ENCODE measurements around the gene SAG.

DNA sequence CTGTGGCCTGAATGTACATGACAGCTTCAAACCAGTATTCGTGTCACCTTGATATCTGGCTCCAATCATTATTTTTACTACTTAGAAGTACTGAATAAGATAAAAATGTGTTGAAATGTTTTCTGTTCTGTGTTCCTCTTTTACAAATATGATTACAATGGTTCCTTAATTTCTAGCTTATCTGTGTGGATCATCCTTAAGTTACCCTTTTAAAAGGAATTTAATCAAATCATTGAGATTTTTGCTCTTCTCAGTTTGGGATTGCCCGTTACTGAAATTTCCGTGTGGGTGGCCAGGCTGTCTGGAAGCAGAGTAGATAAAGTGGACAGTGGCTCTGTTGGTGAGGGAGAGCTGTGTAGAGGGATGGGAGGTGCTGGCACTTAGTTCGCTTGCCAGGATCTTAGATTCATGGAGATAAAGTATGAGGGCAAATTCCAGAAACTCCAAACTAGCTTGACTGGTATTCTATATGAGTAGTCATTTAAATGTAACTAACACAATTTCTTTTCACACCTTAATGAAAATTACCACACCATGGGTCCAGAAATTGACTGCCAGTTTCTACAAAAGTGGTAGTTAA is 27.4 kb upstream of the SAG start:
- TF ChIP-seq, protein P1, sequence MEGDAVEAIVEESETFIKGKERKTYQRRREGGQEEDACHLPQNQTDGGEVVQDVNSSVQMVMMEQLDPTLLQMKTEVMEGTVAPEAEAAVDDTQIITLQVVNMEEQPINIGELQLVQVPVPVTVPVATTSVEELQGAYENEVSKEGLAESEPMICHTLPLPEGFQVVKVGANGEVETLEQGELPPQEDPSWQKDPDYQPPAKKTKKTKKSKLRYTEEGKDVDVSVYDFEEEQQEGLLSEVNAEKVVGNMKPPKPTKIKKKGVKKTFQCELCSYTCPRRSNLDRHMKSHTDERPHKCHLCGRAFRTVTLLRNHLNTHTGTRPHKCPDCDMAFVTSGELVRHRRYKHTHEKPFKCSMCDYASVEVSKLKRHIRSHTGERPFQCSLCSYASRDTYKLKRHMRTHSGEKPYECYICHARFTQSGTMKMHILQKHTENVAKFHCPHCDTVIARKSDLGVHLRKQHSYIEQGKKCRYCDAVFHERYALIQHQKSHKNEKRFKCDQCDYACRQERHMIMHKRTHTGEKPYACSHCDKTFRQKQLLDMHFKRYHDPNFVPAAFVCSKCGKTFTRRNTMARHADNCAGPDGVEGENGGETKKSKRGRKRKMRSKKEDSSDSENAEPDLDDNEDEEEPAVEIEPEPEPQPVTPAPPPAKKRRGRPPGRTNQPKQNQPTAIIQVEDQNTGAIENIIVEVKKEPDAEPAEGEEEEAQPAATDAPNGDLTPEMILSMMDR (IDR thresholded peaks at IDR 0.05) = no peak
- TF ChIP-seq POLR2A (IDR thresholded peaks at IDR 0.05) = no peak

Measured in adrenal gland (tissue), 5 donors.